Transverse colon (tissue), 4 donors: ENCODE data around the gene MACC1.

ENCODE experiments used
- CTCF ChIP-seq, 5 experiments: fragments of 200-600 bp in 3 of 5; fragments of 450-650 bp in 2 of 5; sonication (generic) in 3 of 5; IDR thresholded peaks; 1 replicate in 2 of 5; 2 replicates in 3 of 5; pipeline ENCODE4 v1.5.1; 2016 to 2017; ENCODE audit warnings: antibody characterized with exemption in 5 of 5, inconsistent platforms in 3 of 5, mild to moderate bottlenecking in 2 of 5, moderate library complexity in 1 of 5
- EP300 ChIP-seq: sonication (generic); formaldehyde crosslinking; IDR thresholded peaks from one replicate; pipeline ENCODE4 v1.6.1; 2017; ENCODE audit warnings: antibody characterized with exemption, low read depth
- POLR2A ChIP-seq: fragments of 450-650 bp; IDR thresholded peaks from one replicate; pipeline ENCODE4 v1.6.1; 2016; ENCODE audit warnings: antibody characterized with exemption, mild to moderate bottlenecking, moderate library complexity
- POLR2AphosphoS5 ChIP-seq, 3 donors: sonication (generic); formaldehyde crosslinking; IDR thresholded peaks; one replicate each; pipeline ENCODE4 v1.6.1; 2016; ENCODE audit warnings: antibody characterized with exemption in 3 of 3

GRCh38 chr7:20190560-20191390 lies 26.4 kb downstream of the MACC1 start:
- TF ChIP-seq POLR2AphosphoS5 (IDR thresholded peaks at IDR 0.05) (no peak), CTCF (IDR thresholded peaks at IDR 0.05) (no peak), POLR2A (no peak), EP300 (no peak)
